ENCODE measurements around the gene COQ9.
"Not testable (repeated sequence)": the region's sequence is repeated elsewhere in the genome, so short reads cannot be mapped to it uniquely, and the experiment has no call there.

Gene COQ9

GRCh38 chr16:57447186-57447962, at the start of gene COQ9, which contains the start of gene CIAPIN1:
Gene COQ9 (plus strand): TSS chr16:57447479. CDS start chr16:57447506, 27 bp downstream.
Gene CIAPIN1 (minus strand): TSS chr16:57447385. CDS start chr16:57440928, 6,457 bp downstream.
- peak; percentile 65 for DNase-seq

GRCh38 chr16:57397493-57397892, 49.8 kb upstream of the COQ9 start:
- DNase-seq, result not testable (repeated sequence)

GRCh38 chr16:57401943-57402640, 45.2 kb upstream of the COQ9 start:
- DNase-seq, result no peak

- no peak for DNase-seq
Observed at GRCh38 chr16:57403965-57404817, 43.1 kb upstream of the COQ9 start, which contains the start of gene CCL17. Gene CCL17 (plus strand): TSS chr16:57404767. CDS start chr16:57413933, 9,166 bp downstream.

GRCh38 chr16:57405097-57405496, 42.2 kb upstream of the COQ9 start:
- no peak for DNase-seq

GRCh38 chr16:57406881-57407280, 40.4 kb upstream of the COQ9 start:
- DNase-seq, result no peak

GRCh38 chr16:57407521-57408353, 39.5 kb upstream of the COQ9 start:
- no peak for DNase-seq

- no peak for DNase-seq
Observed at GRCh38 chr16:57409065-57409464, 38.2 kb upstream of the COQ9 start.

GRCh38 chr16:57409870-57410587, 37.2 kb upstream of the COQ9 start:
- DNase-seq, result no peak

- DNase-seq, result no peak
Observed at GRCh38 chr16:57411362-57411976, 35.8 kb upstream of the COQ9 start.

GRCh38 chr16:57412584-57412983, 34.7 kb upstream of the COQ9 start:
- no peak for DNase-seq

GRCh38 chr16:57413301-57413730, 34.0 kb upstream of the COQ9 start:
- DNase-seq, result no peak

- no peak for DNase-seq
Observed at GRCh38 chr16:57413733-57414132, 33.5 kb upstream of the COQ9 start.

- DNase-seq, result no peak
Observed at GRCh38 chr16:57416084-57416483, 31.2 kb upstream of the COQ9 start.

GRCh38 chr16:57419506-57419905, 27.8 kb upstream of the COQ9 start:
- no peak for DNase-seq

- DNase-seq, result no peak
Observed at GRCh38 chr16:57422026-57422944, 25.0 kb upstream of the COQ9 start.

- no peak for DNase-seq
Observed at GRCh38 chr16:57423152-57423551, 24.1 kb upstream of the COQ9 start.

- DNase-seq, result no peak
Observed at GRCh38 chr16:57424583-57424982, 22.7 kb upstream of the COQ9 start.

- DNase-seq, result no peak
Observed at GRCh38 chr16:57426356-57426755, 20.9 kb upstream of the COQ9 start.

GRCh38 chr16:57427307-57427706, 20.0 kb upstream of the COQ9 start:
- no peak for DNase-seq
